Activated T-cell treated with anti-CD3 and anti-CD28 coated beads, Interleukin-2, amount 50 U/mL, for 24 hours (primary cell): ENCODE results near the gene C10orf95.
A peak's percentile ranks its signal among the peaks of the same experiment; 100 is the strongest.

Source experiments
- DNase-seq: peaks from one replicate; pipeline ENCODE4 v3.0.0-alpha.2; 2020
- H3K27ac Mint-ChIP-seq: 2 replicates; pipeline ENCODE4 v1.8.0; 2020; ENCODE audit warnings: mild to moderate bottlenecking, mixed read lengths
- H3K27me3 Mint-ChIP-seq: 2 replicates; pipeline ENCODE4 v1.8.0; 2020; ENCODE audit warnings: mixed read lengths
- H3K36me3 Mint-ChIP-seq: 2 replicates; pipeline ENCODE4 v1.8.0; 2020; ENCODE audit warnings: low read depth, mixed read lengths
- H3K4me1 Mint-ChIP-seq: 2 replicates; pipeline ENCODE4 v1.8.0; 2020; ENCODE audit warnings: low read depth, mixed read lengths
- H3K4me3 Mint-ChIP-seq: 2 replicates; pipeline ENCODE4 v1.8.0; 2020; ENCODE audit warnings: mild to moderate bottlenecking, moderate library complexity, mixed read lengths
- H3K9me3 Mint-ChIP-seq: 2 replicates; pipeline ENCODE4 v1.8.0; 2020; ENCODE audit warnings: mixed read lengths

C10orf95 gene

GRCh38 chr10:102408728-102409603, 42.4 kb downstream of the C10orf95 start:
- peaks cover 43% of the 10 kb centered on the region for H3K4me1 Mint-ChIP-seq
- H3K36me3 Mint-ChIP-seq, result peaks cover 8% of the 10 kb centered on the region
- DNase-seq, result peak; percentile 85
- peak overlapping the region; percentile 81 for H3K27ac Mint-ChIP-seq
- H3K4me3 Mint-ChIP-seq, result peak overlapping the region; percentile 76
- no peaks in the 10 kb centered on the region for H3K9me3 Mint-ChIP-seq
- peaks cover 24% of the 10 kb centered on the region for H3K27me3 Mint-ChIP-seq

- Mint-ChIP-seq H3K27me3 (peaks cover 24% of the 10 kb centered on the region), H3K36me3 (peaks cover 15% of the 10 kb centered on the region), H3K4me1 (peaks cover 41% of the 10 kb centered on the region), H3K27ac (peak overlapping the region; percentile 87), H3K4me3 (peak overlapping the region; percentile 76), H3K9me3 (no peaks in the 10 kb centered on the region)
- DNase-seq, result no peak
These were observed 43.1 kb downstream of the C10orf95 start for GRCh38 chr10:102408131-102408727.

- H3K9me3 Mint-ChIP-seq, result no peaks in the 10 kb centered on the region
- H3K4me3 Mint-ChIP-seq, result peak overlapping the region; percentile 76
- H3K27me3 Mint-ChIP-seq, result peaks cover 24% of the 10 kb centered on the region
- peak overlapping the region; percentile 87 for H3K27ac Mint-ChIP-seq
- DNase-seq, result no peak
- peaks cover 18% of the 10 kb centered on the region for H3K36me3 Mint-ChIP-seq
- peaks cover 35% of the 10 kb centered on the region for H3K4me1 Mint-ChIP-seq
These were observed 43.8 kb downstream of the C10orf95 start for GRCh38 chr10:102407425-102408130.

DNA sequence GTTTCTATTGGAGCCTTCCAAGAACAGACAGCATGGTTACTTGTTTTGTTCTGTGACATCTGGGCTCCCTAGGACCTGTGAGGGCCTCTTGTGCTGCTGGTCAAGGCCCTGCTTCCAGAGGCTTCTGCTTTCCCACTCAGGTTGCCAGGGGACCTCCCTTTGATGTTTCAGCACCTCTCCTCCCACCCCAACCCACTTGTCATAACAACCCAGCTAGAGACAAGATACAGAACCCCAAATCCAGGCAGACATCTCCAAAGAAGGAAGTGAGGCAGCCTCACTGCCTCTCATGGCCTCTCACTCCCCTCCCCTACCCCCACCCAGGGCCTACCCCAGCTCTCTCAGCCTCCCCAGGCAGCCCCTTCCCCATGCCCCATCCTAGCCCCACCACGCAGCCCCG, 44.5 kb downstream of the C10orf95 start:
- DNase-seq, result no peak
- H3K27me3 Mint-ChIP-seq, result peaks cover 21% of the 10 kb centered on the region
- H3K36me3 Mint-ChIP-seq, result peaks cover 25% of the 10 kb centered on the region
- H3K9me3 Mint-ChIP-seq, result no peaks in the 10 kb centered on the region
- no peak overlapping the region for H3K4me3 Mint-ChIP-seq
- peaks cover 37% of the 10 kb centered on the region for H3K4me1 Mint-ChIP-seq
- peak overlapping the region; percentile 63 for H3K27ac Mint-ChIP-seq

- Mint-ChIP-seq H3K4me1 (peaks cover 28% of the 10 kb centered on the region), H3K27me3 (peaks cover 13% of the 10 kb centered on the region), H3K4me3 (no peak overlapping the region), H3K36me3 (peaks cover 37% of the 10 kb centered on the region), H3K9me3 (no peaks in the 10 kb centered on the region), H3K27ac (peak overlapping the region; percentile 9)
- DNase-seq, result no peak
These were observed 45.7 kb downstream of the C10orf95 start for GRCh38 chr10:102405632-102406031.

- DNase-seq, result no peak
- Mint-ChIP-seq H3K4me1 (peaks cover 30% of the 10 kb centered on the region), H3K4me3 (no peak overlapping the region)
These were observed 46.2 kb downstream of the C10orf95 start for GRCh38 chr10:102405108-102405571.

GRCh38 chr10:102404361-102405107, 46.8 kb downstream of the C10orf95 start:
- Mint-ChIP-seq H3K4me3 (no peak overlapping the region), H3K36me3 (peaks cover 48% of the 10 kb centered on the region), H3K9me3 (no peaks in the 10 kb centered on the region), H3K4me1 (peaks cover 30% of the 10 kb centered on the region), H3K27me3 (peaks cover 6% of the 10 kb centered on the region), H3K27ac (peak overlapping the region; percentile 29)
- no peak for DNase-seq

More at GRCh38 chr10:102405108-102405571, 46.2 kb downstream of the C10orf95 start:
- no peaks in the 10 kb centered on the region for H3K9me3 Mint-ChIP-seq
- H3K27ac Mint-ChIP-seq, result peak overlapping the region; percentile 9
- H3K27me3 Mint-ChIP-seq, result peaks cover 12% of the 10 kb centered on the region
- H3K36me3 Mint-ChIP-seq, result peaks cover 42% of the 10 kb centered on the region

DNA sequence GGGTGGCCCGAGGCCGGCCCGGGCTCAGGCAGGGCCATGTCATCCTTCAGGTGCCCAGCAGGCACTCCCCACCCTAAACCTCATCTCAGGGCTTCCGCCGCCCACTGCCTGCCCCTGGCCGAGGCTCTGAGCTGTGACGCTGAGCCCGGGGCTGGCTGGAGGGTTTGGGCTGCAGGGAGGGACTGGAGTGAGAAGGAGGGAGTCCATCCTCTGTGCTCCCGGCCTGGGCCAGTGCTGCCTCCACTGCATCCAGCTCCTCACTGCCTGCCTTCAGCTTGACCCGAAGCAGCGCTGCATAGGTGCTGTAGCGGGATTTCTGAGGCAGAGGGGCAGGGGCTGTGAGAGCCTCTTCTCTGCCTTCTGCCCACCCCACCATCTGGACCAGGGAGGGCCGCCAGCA, 48.2 kb downstream of the C10orf95 start:
- Mint-ChIP-seq H3K36me3 (peaks cover 60% of the 10 kb centered on the region), H3K9me3 (no peaks in the 10 kb centered on the region), H3K27me3 (peaks cover under 1% of the 10 kb centered on the region), H3K27ac (no peak overlapping the region), H3K4me1 (peaks cover 34% of the 10 kb centered on the region), H3K4me3 (no peak overlapping the region)
- no peak for DNase-seq

GRCh38 chr10:102402512-102402896, 48.8 kb downstream of the C10orf95 start:
- Mint-ChIP-seq H3K27me3 (no peaks in the 10 kb centered on the region), H3K27ac (peak overlapping the region; percentile 55), H3K4me1 (peaks cover 34% of the 10 kb centered on the region), H3K4me3 (no peak overlapping the region), H3K36me3 (peaks cover 66% of the 10 kb centered on the region), H3K9me3 (no peaks in the 10 kb centered on the region)
- DNase-seq, result no peak

GRCh38 chr10:102401735-102402511, 49.4 kb downstream of the C10orf95 start:
- no peaks in the 10 kb centered on the region for H3K27me3 Mint-ChIP-seq
- no peak overlapping the region for H3K4me3 Mint-ChIP-seq
- peaks cover 71% of the 10 kb centered on the region for H3K36me3 Mint-ChIP-seq
- DNase-seq, result no peak
- H3K27ac Mint-ChIP-seq, result peak overlapping the region; percentile 55
- H3K4me1 Mint-ChIP-seq, result peaks cover 37% of the 10 kb centered on the region
- H3K9me3 Mint-ChIP-seq, result no peaks in the 10 kb centered on the region

DNA sequence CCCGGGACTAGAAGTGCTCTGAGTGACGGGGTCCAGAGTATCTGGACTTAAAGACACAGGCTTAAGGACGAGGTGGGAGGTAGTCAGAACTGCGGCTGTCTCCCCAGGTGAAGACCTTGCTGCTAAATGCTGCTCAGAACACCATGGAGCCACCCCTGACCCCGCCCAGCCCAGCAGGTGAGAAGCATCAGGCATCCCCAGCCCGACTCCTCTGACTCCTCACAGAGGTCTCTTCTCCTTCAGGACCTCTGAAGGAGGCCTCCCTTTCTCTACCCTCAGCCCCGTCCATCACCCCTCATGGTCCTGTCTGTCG, 50.0 kb downstream of the C10orf95 start:
- Mint-ChIP-seq H3K9me3 (no peaks in the 10 kb centered on the region), H3K27ac (no peak overlapping the region), H3K4me1 (peaks cover 44% of the 10 kb centered on the region), H3K4me3 (no peak overlapping the region), H3K27me3 (no peaks in the 10 kb centered on the region), H3K36me3 (peaks cover 78% of the 10 kb centered on the region)
- DNase-seq, result no peak

DNA sequence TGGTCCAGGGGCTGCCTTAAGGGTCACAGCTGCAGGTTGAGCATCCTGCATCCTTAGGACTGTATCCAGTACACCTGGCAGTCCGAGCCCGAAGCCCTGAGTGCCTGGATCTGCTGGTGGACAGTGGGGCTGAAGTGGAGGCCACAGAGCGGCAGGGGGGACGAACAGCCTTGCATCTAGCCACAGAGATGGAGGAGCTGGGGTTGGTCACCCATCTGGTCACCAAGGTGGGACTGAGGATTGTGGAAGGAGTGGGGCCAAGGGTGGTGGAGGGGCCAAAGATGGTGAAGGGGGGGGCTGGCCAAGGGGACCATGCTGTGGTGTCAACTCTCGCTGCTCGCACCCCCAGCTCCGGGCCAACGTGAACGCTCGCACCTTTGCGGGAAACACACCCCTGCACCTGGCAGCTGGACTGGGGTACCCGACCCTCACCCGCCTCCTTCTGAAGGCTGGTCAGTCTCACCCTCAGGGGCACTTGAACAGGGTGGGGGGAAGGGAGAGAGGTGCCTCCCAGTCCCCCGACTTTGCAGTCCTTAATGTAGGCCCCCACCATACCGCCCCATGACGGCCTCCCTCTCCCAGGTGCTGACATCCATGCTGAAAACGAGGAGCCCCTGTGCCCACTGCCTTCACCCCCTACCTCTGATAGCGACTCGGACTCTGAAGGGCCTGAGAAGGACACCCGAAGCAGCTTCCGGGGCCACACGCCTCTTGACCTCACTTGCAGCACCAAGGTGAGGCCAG, 50.6 kb downstream of the C10orf95 start:
- peak overlapping the region; percentile 97 for H3K4me3 Mint-ChIP-seq
- H3K4me1 Mint-ChIP-seq, result peaks cover 47% of the 10 kb centered on the region
- no peaks in the 10 kb centered on the region for H3K9me3 Mint-ChIP-seq

GRCh38 chr10:102400076-102400475, 51.3 kb downstream of the C10orf95 start:
- H3K36me3 Mint-ChIP-seq, result peaks cover 87% of the 10 kb centered on the region
- H3K27ac Mint-ChIP-seq, result peak overlapping the region; percentile 84
- peak overlapping the region; percentile 97 for H3K4me3 Mint-ChIP-seq
- no peaks in the 10 kb centered on the region for H3K27me3 Mint-ChIP-seq
- DNase-seq, result no peak
- H3K4me1 Mint-ChIP-seq, result peaks cover 47% of the 10 kb centered on the region
- H3K9me3 Mint-ChIP-seq, result no peaks in the 10 kb centered on the region

More for the DNA sequence above, 50.6 kb downstream of the C10orf95 start:
- Mint-ChIP-seq H3K27ac (peak overlapping the region; percentile 77), H3K27me3 (no peaks in the 10 kb centered on the region), H3K36me3 (peaks cover 83% of the 10 kb centered on the region)
- DNase-seq, result no peak
